Esophagus squamous epithelium (tissue), 5 donors: ENCODE measurements around the gene SIGLEC9. TPM values are rescaled to one million over a fixed set of nuclear protein-coding genes. Genes with fewer than 3 reads are reported as not detected.

Experiments
- DNase-seq: peaks from one replicate; lab custom pipeline; 2025; lab: John Stamatoyannopoulos, UW
- H3K27ac ChIP-seq, 4 donors: fragments of 200-600 bp; sonication (generic); one replicate each; pipeline ENCODE4 v1.5.1; 2016 to 2019; ENCODE audit warnings: mild to moderate bottlenecking in 1 of 4
- H3K27me3 ChIP-seq, 4 donors: fragments of 200-600 bp; sonication (generic); 1 replicate in 3 of 4; 2 replicates in 1 of 4; pipeline versions ENCODE4 v1.5.1 to v1.6.0; 2017 to 2021; ENCODE audit warnings: antibody characterized with exemption in 1 of 4
- H3K36me3 ChIP-seq, 3 donors: fragments of 200-600 bp; sonication (generic); one replicate each; pipeline ENCODE4 v1.5.1; 2016 to 2019
- H3K4me1 ChIP-seq, 3 donors: fragments of 200-600 bp; sonication (generic); one replicate each; pipeline ENCODE4 v1.5.1; 2017 to 2019
- H3K4me3 ChIP-seq, 4 donors: fragments of 200-600 bp; sonication (generic); 1 replicate in 3 of 4; 2 replicates in 1 of 4; pipeline ENCODE4 v1.5.1; 2016 to 2019; ENCODE audit warnings: mild to moderate bottlenecking in 2 of 4, moderate library complexity in 1 of 4
- H3K9me3 ChIP-seq, 3 donors: fragments of 200-600 bp; sonication (generic); one replicate each; pipeline ENCODE4 v1.5.1; 2016 to 2019
- CTCF ChIP-seq, 6 experiments: fragments of 450-650 bp in 4 of 6; fragments of 200-600 bp in 2 of 6; sonication (generic) in 2 of 6; IDR thresholded peaks; one replicate each; pipeline ENCODE4 v1.5.1; 2016 to 2019; ENCODE audit warnings: antibody characterized with exemption in 6 of 6, mild to moderate bottlenecking in 4 of 6, moderate library complexity in 4 of 6
- POLR2A ChIP-seq, 4 donors: fragments of 450-650 bp; IDR thresholded peaks; one replicate each; pipeline ENCODE4 v1.6.1; 2017; ENCODE audit warnings: antibody characterized with exemption in 4 of 4, mild to moderate bottlenecking in 4 of 4, moderate library complexity in 3 of 4
- WGBS, 2 donors: methylation state at CpG; one replicate each; pipeline ENCODE4 v1.1.5; 2018; 5-methylcytosine and 5-hydroxymethylcytosine counted together
- intact Hi-C: fragments of 100-400 bp; cut with DNase I; formaldehyde crosslinking; loops from one replicate; pipeline ENCODE4 v1.15.0; 2022
- total RNA-seq, 4 donors: library from RNA; depleted of rRNA; stranded (reverse); fragments of >200 nt; gene quantifications; one replicate each; pipeline ENCODE4 v1.1.0, GENCODE V29; 2016
- donor health status: DM: yes; HTN: yes; CAD: no.

SIGLEC9 gene
- total RNA-seq, 4 donors from 2014 or later: 0.49 to 4.4 (median 2.4) TPM

DNA sequence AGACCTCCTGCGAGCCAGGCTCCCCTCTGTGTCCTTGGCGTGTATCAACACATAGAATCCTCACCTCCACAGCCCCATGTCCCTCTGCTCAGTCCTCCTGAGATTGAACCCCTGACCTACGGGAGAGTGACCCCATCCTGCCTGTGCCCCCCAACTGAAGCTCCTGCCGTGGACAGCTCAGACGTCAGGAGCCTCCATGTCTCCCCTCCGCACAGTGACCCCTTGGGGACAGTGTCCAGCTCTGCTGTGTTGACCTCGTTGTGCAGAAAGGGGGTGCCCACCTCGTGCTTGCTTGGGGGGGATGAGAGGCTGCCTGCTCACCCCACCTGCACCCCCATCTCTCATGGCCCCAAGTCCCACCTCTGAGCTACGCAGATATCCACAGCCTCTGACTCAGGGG is 490 bp upstream of the SIGLEC9 start:
- 60 to 90% methylated on average over 2 to 7 of the region's 9 CpGs for WGBS, 2 donors
- TF ChIP-seq POLR2A (IDR thresholded peaks at IDR 0.05): no peak
- TF ChIP-seq CTCF (IDR thresholded peaks at IDR 0.05): no peak
- H3K27ac ChIP-seq: peak overlapping the region; percentile 7 to 76 (median 46)
- H3K4me1 ChIP-seq: peaks cover 0 to 13% (median 0%) of the 10 kb centered on the region in 3 donors
- intact Hi-C loops: no loop called here
- no peaks in the 10 kb centered on the region for H3K36me3 ChIP-seq
- no peaks in the 10 kb centered on the region for H3K9me3 ChIP-seq
- no peak overlapping the region for H3K4me3 ChIP-seq
- DNase-seq: no peak
- H3K27me3 ChIP-seq: peaks cover 0 to 31% (median 0%) of the 10 kb centered on the region in 4 donors

DNA sequence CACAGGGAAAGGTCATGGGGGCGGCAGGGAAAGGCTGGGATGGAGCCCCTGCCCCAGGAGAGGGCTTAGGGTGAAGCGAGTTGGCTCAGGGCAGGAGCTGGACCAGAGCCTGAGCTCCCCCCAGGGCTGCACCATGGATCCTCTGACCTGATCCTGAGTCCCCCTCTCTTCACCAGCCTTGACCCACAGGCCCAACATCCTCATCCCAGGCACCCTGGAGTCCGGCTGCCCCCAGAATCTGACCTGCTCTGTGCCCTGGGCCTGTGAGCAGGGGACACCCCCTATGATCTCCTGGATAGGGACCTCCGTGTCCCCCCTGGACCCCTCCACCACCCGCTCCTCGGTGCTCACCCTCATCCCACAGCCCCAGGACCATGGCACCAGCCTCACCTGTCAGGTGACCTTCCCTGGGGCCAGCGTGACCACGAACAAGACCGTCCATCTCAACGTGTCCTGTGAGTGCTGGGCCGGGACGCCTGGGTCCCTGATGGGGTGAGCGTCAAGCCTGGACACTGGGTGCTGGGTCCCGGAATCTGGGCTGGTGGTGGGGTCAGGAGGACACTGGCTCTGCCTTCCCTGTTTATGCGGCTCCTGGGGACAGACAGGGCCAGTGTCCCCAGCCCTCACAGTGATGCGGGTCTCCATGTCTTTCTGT is 842 bp downstream of the SIGLEC9 start:
- Histone ChIP-seq H3K36me3 (no peaks in the 10 kb centered on the region), H3K4me3 (peak overlapping the region in 2 of 4 donors; percentile 24 to 43), H3K27ac (peak overlapping the region in 2 of 4 donors; percentile 55 to 76), H3K4me1 (peaks cover 0 to 13% (median 0%) of the 10 kb centered on the region in 3 donors), H3K9me3 (no peaks in the 10 kb centered on the region), H3K27me3 (peaks cover 0 to 40% (median 0%) of the 10 kb centered on the region in 4 donors)
- no peak for DNase-seq
- 81 to 93% methylated on average over 3 to 7 of the region's 16 CpGs for WGBS, 2 donors
- no peak for TF ChIP-seq CTCF (IDR thresholded peaks at IDR 0.05)
- TF ChIP-seq POLR2A (IDR thresholded peaks at IDR 0.05): no peak
- intact Hi-C loops: no loop called here

DNA sequence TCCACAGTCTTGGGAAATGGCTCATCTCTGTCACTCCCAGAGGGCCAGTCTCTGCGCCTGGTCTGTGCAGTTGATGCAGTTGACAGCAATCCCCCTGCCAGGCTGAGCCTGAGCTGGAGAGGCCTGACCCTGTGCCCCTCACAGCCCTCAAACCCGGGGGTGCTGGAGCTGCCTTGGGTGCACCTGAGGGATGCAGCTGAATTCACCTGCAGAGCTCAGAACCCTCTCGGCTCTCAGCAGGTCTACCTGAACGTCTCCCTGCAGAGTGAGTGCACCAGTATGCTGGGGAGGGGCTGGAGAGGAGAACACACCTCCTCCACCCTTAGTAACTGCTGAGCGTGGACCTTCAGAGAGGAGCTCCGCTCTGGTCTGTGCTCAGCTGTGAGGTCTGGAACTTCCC is 2.3 kb downstream of the SIGLEC9 start:
- 70 to 77% methylated on average over 2 to 3 of the region's 6 CpGs for WGBS, 2 donors
- Histone ChIP-seq H3K36me3 (no peaks in the 10 kb centered on the region), H3K4me1 (peaks cover 0 to 13% (median 0%) of the 10 kb centered on the region in 3 donors), H3K27ac (peak overlapping the region in 1 of 4 donors; percentile 44), H3K4me3 (peak overlapping the region in 2 of 4 donors; percentile 13 to 43), H3K27me3 (peaks cover 0 to 40% (median 0%) of the 10 kb centered on the region in 4 donors), H3K9me3 (no peaks in the 10 kb centered on the region)
- TF ChIP-seq CTCF (IDR thresholded peaks at IDR 0.05) (no peak), POLR2A (IDR thresholded peaks at IDR 0.05) (no peak)
- DNase-seq: no peak
- intact Hi-C loops: no loop called here

DNA sequence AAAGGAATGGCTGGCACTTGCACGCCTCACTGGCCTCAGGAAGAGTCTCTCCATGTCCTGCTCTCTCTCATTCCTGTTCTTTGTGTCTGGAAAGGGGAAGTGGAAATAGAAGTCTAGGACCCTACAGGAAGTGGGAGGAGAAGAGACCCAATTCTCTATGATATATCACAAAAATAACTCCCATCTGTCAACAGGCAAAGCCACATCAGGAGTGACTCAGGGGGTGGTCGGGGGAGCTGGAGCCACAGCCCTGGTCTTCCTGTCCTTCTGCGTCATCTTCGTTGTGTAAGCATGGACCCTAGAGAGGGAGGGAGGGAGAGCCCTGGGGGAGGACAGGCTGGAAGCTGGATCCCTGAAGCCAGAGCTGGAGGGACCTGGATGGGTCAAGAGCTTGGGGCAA is 3.0 kb downstream of the SIGLEC9 start:
- peaks cover 0 to 37% (median 0%) of the 10 kb centered on the region in 4 donors for H3K27me3 ChIP-seq
- no peak overlapping the region for H3K4me3 ChIP-seq
- DNase-seq: no peak
- intact Hi-C loops: no loop called here
- peaks cover 0 to 13% (median 0%) of the 10 kb centered on the region in 3 donors for H3K4me1 ChIP-seq
- no peaks in the 10 kb centered on the region for H3K9me3 ChIP-seq
- H3K36me3 ChIP-seq: no peaks in the 10 kb centered on the region
- peak overlapping the region in 2 of 4 donors; percentile 36 to 52 for H3K27ac ChIP-seq
- 59 to 75% methylated on average over 4 of the region's 4 CpGs for WGBS, 2 donors
- TF ChIP-seq CTCF (IDR thresholded peaks at IDR 0.05): no peak
- peak in 2 of 4 donors; percentile 20 to 58 for TF ChIP-seq POLR2A (IDR thresholded peaks at IDR 0.05)

GRCh38 chr19:51128227-51128626 is 3.5 kb downstream of the SIGLEC9 start:
- Histone ChIP-seq H3K27me3 (peaks cover 0 to 34% (median 0%) of the 10 kb centered on the region in 4 donors), H3K9me3 (no peaks in the 10 kb centered on the region), H3K27ac (peak overlapping the region in 2 of 4 donors; percentile 36 to 52), H3K4me3 (no peak overlapping the region), H3K4me1 (peaks cover 0 to 13% (median 0%) of the 10 kb centered on the region in 3 donors), H3K36me3 (no peaks in the 10 kb centered on the region)
- DNase-seq: no peak
- WGBS, 2 donors: 88 to 90% methylated on average over 6 to 7 of the region's 7 CpGs
- intact Hi-C loops: no loop called here
- TF ChIP-seq POLR2A (IDR thresholded peaks at IDR 0.05) (no peak), CTCF (IDR thresholded peaks at IDR 0.05) (no peak)
